GM20431 (cell line): ENCODE measurements around the gene DENND2D.
"Not testable (repeated sequence)": the region's sequence is repeated elsewhere in the genome, so short reads cannot be mapped to it uniquely, and the experiment has no call there.

Source experiments
- in situ Hi-C: fragments of 300-500 bp; cut with MseI, MboI; formaldehyde crosslinking; loops from one replicate; pipeline ENCODE4 v1.15.0; 2020; ENCODE audit warnings: low sequenced_read_pairs; ENCODE audit not compliant: unreplicated experiment

The DENND2D gene

DNA sequence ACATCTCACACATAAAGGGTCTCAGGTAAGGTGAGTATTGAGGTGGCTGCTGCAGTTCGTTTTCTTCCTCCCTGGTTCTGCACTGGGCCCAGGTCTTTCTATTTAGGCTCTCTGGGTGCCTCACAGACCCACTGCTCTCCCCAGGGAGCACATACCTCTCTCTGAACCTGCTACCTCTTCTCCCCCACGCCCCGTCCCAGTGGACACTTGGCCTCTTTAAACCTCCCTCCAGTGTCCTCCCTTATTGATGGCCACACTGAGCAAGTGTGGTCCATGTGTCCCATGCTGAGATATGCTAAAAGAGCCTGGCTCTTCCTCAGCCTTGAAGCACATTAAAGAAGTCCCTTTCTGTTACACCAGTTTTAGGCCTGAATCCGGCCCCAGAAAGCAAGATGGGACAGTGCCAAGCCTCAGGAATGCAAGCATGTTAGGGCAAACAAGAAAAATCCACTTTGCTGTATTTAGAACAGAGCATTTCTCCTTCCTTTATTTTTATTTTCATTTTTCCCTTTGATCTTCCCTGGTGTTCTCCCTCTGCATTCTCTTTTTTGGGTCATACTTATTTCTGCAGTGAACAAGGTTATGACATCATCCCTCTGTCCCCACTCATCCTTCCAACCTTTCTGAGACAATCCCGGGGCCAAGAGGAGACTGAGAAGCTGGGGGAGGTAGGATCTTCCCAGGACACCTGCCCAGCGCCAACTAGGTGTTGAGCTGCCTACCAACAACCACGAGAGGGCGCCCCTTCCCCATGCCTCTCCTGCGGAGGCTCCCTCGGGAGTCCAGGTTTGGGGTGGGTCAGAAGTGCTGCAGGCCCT, 22.1 kb upstream of the DENND2D start:
- in situ Hi-C loops, result loop anchor here (10.0 kb wide), 1 partner anchor 172 kb away; no protein-coding TSS in a partner anchor

DNA sequence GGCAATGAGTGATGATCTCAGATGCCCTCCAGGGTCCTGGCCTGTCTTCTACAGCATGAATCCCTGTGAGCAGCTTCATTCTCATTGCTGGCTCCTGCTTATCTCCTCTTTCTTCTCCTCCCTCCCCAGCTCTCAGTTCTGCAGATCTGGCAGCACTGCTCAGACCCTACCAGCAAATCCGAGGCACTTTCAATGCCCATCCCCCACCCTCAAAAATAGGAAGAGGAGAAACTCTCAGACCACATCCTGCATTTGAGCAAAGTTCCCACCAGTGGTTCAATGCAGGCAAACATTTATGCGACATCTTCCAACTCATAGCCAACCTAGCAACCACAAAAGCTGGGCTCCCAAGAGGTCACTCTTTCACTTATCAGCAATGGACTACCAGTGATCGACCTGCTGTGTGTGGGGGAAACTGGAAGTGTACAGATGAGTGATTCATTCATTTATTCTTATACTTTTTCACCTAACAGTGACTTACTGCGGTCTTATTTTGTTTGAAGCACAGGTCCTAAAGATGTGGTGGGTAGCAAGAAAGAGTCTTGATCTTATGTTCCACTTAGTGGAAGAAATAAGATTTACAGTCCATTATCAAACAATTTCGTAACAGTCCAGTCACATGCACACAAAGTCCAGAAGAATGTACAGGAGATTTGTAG, 21.3 kb upstream of the DENND2D start:
- in situ Hi-C loops, result loop anchor here (10.0 kb wide), 1 partner anchor 173 kb away; no protein-coding TSS in a partner anchor

DNA sequence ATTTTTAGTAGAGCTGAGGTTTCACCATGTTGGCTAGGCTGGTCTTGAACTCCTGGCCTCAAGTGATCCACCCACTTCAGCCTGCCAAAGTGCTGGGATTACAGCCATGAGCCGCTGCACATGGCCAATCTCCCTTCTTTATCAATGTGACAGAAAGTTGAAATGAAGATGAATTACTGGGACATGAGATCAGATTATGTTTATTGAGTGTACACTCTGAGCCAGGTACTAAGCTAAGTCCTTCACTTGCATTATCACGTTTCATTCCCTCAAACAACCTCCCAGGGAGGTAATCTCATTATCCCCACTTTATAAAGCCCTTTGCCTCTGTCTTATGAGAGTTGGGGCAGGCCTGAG, 20.8 kb upstream of the DENND2D start:
- in situ Hi-C loops, result loop anchor here (10.0 kb wide), 1 partner anchor 174 kb away; no protein-coding TSS in a partner anchor

DNA sequence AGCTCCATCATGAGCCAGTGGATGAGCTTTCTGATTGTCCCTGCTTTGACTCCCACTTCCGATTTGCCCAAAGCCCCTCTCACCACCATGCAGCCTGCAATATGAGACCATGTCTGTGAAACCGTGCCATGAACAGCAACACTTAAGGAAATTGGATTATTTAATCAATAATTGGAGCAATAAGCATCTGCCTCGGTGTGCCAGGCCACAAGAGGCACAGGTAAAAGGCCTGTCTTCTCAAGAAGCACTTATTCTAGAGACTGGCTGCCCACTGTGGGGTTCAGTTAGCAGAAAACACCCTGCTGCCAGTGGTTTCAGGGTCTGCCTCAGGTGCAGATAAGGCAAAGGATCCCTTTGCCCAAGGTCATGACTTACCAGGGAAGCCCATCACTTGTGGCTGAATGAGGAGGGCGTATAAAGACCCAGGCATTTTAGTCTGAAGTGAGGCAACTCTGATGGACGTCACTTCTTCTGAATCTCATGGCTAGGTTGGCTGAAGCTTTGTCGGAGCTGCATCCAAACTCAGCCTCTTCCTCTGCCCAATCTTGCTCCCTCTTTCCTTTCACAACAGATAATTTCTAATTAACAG, 19.9 kb upstream of the DENND2D start:
- in situ Hi-C loops, result loop anchor here (10.0 kb wide), 1 partner anchor 174 kb away; no protein-coding TSS in a partner anchor

DNA sequence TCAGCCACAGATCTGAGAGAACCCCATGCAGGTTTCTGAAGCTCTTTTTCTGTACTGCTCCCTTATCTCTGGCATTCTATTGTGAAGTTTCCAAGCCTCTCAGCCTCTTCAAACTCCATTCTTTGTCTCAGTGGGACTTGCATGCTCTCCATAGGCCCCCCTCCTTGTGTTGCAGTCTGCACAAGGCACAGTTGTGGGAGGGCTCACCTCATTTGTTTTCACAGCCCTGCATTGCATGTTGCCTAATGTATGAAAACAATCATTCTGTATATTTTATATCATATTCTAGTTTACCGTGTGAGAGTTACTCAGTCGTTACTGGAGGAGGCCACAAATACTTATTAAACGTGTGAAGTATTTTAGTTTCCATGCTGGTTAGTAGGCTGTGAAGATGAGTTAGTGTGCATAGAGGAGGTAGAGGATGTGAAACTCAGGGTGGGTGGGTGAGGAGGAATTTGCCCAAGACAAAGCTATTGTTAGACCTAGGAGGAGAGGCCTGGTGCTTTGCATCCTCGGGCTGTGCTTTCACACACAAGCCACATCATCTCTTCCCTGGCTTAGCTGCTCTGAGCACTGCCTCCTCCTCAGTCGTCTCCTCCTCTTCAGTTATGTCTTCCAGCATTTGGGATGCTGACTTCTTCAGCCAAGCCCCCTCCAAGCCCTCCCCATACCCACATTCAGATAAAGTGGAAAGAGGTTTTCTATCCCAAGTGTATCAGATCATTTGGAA, 19.3 kb upstream of the DENND2D start:
- in situ Hi-C loops, result loop anchor here (10.0 kb wide), 1 partner anchor 175 kb away; no protein-coding TSS in a partner anchor

DNA sequence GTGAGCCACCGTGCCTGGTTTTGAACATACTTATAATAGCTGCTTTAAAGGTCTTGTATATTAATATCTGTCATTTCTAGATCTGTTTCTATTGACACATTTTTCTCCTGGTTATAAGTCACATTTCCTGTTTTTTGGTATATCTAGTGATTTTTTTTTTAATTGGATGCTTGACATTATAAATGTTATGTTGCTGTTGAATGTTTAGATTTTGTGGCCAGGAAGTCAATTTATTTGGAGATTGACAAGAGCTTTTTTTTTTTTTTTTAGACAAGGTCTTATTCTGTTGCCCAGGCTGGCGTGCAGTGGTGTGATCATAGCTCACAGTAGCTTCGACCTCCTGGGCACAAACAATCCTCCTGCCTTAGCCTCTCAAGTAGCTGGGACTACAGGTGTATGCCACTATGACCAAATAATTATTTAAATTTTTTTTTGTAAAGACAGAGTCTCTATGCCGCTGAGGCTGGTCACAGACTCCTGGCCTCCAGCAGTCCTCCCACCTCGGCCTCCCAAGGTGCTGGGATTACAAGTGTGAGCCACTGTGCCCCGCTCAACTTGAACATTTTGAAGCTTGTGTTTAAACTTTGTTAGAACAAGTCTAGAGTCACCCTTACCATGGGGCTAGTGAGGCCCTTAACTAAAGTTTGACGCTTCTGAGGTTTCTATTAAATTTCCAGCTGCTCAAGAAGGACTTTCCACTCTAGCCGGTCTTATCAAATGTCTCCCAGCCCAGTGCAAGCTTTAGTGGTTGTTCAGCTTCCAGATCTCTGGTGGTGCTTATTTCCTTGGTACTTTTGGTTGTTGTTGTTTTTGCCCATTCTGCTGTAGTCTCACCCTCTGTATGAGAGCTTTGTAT, 18.5 kb upstream of the DENND2D start:
- in situ Hi-C loops, result no loop called here

DNA sequence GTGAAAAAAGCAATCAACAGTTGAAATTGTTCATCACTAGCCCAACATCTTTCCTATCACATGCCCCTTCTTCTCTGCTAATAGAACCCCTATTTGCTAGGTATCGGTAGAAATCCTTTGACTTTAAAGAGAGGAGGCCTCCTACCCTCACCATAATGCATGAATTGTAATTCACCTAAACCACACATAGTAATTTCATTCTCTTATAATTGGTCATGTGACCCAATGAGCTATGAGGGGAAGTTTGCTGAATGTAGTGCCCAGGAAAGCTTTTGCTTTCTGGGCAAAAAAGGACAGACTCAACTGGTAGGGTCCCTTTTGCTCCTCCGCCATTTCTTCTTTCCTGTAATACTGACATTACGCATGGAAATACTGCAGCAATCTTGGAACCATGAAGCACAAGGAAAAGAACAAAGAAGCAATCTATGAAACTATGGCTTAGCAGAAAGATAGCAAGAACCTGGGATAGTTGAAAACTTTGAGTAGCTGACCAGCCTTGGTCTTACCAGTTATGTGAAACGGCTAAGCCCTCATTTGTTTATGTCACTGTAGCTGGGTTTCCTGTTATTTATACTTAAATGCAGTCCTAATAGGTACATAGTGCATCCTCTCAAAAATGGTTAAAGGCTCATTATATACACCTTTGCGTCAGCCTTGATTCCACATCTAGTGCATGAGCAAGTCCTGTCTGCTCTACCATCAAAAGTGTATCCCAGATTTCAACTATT, 16.9 kb upstream of the DENND2D start:
- in situ Hi-C loops, result no loop called here

DNA sequence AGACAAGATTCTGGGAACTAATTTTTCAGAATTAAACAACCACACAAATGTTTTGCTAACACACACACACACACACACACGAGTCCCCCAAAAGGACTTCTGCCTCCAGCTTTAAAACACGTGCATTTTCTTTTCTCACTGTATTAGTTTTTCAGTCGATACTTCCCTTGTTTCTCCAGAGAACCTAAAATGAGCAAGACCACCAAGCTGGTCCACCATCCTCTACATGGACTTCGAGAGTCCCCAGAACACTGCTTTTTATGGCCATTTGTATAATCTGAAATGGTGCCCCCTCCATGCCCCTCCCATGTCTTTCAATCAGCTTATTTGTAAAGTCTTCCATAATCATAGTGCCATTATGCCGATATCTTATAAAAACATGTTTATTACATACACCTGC, 16.3 kb upstream of the DENND2D start:
- in situ Hi-C loops, result no loop called here

DNA sequence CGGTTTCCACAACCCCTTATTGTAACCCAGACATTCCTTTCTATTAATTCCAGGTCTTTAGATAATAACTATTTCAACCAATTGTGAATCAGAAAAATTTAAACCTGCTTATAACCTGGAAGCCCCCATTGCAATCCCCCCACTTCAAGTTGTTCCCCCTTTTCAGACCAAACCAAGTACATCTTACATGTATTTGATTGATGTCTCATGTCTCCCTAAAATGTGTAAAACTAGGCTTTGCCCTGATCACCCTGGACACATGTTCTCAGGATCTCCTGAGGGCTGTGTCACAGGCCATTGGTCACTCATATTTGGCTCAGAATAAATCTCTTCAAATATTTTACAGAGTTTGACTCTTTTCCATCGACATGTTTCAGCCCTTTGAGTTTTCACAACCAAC, 14.8 kb upstream of the DENND2D start:
- in situ Hi-C loops, result not testable (repeated sequence)

DNA sequence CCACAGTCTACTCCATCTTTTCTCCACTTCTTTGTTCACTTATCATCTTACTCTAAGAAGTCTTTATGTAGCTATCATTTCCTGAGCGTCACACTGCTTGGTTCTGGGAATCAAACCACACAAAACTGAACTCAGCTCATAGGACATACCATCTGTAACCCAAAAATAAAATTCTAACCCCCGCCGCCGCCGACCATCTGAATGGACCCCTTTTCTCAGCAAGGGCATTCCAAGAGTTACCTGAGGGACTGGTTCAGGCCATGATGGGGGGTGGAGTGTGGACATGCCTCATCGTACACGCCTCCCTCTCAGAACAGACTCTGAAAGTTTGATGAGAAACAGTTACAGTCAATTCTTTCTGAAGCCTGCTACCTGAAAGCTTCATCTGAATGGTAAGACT, 14.4 kb upstream of the DENND2D start:
- in situ Hi-C loops, result no loop called here

DNA sequence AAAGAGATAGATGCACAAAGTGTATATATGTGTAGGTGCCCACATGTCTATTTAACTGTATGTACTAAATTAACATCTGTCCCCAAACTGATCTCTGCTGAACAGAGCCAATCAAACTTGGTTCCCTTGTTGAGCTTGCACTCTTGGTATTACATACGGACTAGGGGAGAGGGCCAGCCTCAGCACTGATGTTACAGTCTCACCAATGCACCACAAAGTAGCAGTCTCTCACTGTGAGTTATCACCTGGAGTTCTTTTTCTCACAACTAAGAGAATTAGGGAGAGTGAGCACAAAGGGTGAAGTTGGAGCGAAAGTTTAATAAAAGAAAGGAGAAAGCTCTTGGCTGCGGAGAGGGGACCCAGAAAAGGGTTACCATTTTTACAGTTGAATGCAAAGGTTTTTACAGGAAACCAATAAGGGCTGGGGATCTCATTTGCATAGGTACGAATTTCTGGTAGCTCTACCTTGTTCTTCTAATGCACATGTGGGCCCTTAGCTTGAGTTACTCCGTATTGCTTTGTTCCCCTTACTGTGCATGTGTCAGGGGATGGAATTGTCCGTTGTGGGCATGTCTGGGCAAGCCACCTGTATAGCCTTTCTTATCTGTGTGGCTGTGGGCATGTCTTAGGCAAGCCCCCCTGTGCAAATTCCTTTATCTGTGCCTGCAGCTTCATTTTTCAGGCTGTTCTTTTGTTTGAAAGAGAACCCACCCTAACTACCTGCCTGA, 13.8 kb upstream of the DENND2D start:
- in situ Hi-C loops, result no loop called here

DNA sequence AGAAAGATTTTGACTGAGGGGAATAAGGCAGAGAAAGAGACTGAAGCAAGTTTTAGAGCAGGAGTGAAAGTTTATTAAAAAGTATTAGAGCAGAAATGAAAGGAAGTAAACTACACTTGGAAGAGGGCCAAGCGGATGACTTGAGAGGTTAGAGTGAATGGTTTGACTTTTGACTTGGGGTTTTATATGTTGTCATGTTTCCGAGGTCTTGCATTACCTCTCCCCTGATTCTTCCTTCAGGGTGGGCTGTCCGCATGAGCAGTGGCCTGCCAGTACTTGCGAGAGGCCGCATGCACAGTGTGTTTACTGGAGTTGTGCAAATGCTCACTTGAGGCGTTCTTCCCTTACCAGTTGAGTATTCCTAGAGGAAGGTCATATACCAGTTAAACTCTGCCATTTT, 13.0 kb upstream of the DENND2D start:
- in situ Hi-C loops, result no loop called here

DNA sequence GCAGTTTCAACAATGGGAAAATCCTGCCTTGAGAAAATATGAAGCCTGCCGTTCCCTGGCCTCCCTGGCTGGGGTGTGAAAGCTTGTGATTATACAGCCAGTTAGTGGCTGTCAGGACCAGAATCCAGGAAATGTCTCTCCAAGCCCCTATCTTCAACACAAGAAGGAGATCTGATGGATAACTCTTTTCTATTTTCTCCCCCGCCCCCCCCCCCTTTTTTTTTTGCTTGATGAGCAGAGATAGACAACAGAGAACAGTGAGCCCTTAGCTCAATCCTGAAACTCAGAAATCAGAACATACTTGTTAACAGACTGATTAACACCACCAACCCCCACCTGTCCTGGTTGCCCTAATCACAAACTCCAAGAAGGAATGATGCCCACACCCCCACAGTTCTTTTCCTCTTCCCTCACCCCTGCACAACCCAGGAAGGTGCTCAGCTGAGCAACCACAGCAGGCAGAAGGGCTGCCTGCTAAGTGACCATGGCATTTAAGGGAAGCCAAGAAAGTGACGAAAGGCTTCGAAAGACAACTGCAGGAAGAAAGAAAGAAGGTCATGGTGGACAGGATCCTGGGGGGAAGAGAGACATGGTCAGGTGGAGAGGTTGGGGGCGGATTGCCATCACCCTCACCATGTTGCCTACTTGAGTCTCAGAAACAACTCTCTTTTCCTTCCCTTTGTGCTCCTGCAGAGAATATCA, 12.3 kb upstream of the DENND2D start:
- in situ Hi-C loops, result no loop called here

DNA sequence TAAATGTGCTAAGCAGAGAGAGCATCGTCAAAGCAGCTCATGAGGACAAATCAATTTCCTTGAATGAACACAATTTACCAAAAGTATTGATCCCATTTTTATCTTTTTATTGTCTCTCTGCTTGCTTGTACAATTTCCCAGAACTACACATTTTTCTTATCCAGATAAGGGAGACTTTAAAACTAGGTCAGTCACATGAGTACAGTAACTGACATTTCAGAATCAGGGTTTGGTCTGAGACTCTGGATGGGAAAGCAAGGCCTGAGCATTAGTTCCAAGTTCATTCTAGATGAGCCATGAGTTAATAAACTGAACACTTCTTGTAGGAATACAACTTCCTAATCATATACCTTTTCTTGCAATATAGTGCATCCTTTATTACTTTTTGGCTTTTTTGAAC, 11.5 kb upstream of the DENND2D start:
- in situ Hi-C loops, result no loop called here

DNA sequence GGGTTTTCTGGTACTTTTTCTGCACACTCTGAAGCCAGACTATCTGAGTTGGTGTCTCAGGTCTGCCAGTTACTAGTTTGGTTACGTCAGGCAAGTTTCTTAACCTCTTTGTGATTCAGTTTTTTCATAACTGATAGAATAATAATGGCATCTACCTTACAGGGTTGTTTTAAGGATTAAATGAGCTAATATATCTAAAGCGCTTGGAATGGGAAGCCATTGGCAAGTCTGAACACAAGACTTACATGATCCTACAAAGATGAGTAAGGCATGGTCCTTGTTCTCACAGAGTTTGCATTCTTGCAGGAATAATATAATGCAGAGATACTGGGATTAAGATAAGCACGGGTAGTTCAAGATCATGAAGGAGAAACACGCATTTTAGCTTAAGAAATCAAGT, 9.2 kb upstream of the DENND2D start:
- in situ Hi-C loops, result no loop called here

DNA sequence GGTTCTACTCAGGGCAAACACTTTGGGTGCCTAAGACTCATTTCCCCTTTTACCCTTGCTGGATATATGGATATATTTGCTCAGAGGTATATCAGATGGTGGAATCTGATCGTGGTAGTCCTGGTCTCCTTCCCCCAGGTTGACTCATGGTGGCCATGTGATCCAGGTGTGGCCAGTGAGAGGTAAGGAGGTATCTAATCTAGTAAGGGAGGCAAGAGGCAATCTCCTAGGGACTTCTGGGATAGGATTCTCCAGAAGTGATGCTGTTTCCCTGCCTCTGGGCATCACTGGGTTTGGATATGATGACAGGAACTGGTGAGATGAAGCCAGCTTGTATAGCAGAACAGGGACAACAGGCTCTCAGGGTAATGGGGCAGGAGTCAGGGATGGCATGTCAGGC, 8.5 kb upstream of the DENND2D start:
- in situ Hi-C loops, result no loop called here

DNA sequence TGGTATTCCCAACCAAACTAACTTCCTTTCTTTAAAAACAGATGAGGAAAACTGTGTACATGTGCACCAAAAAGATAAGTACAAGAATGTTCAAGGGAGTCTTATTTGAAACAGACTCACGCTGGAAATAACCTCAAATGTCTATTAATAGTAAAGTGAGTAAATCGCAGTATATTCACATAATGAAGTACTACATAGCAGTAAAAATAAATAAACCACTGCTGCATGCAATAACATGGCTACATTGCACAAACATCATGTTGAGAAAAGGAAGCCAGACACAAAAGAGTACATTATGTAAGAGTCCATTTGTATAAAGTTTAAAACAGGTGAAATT, 5.2 kb upstream of the DENND2D start:
- in situ Hi-C loops, result no loop called here
